Activated T-cell treated with anti-CD3 and anti-CD28 coated beads, Interleukin-2, amount 50 U/mL, for 4 hours (primary cell): Measurements from ENCODE around the gene CRKL. TPM values are rescaled to one million over a fixed set of nuclear protein-coding genes. Genes with fewer than 3 reads are reported as not detected.
"Not testable (repeated sequence)": the region's sequence is repeated elsewhere in the genome, so short reads cannot be mapped to it uniquely, and the experiment has no call there.

Experiments
- ATAC-seq, 2 donors: fragments of 200-7000 bp; cut with Tn5 transposase; one replicate each; pipeline ENCODE4 v1.10.0; 2021
- DNase-seq: peaks from one replicate; pipeline ENCODE4 v3.0.0-alpha.2; 2020
- H3K27me3 Mint-ChIP-seq: one replicate; pipeline ENCODE4 v1.8.0; 2021; ENCODE audit warnings: low read depth, mixed read lengths
- H3K36me3 Mint-ChIP-seq: one replicate; pipeline ENCODE4 v1.8.0; 2022; ENCODE audit warnings: mixed read lengths; ENCODE audit not compliant: insufficient read depth
- H3K4me1 Mint-ChIP-seq: one replicate; pipeline ENCODE4 v1.8.0; 2021; ENCODE audit warnings: low read depth, mixed read lengths
- H3K4me3 Mint-ChIP-seq: one replicate; pipeline ENCODE4 v1.8.0; 2021; ENCODE audit warnings: mild to moderate bottlenecking, moderate library complexity, mixed read lengths
- H3K9me3 Mint-ChIP-seq: one replicate; pipeline ENCODE4 v1.8.0; 2021; ENCODE audit warnings: mixed read lengths
- total RNA-seq, 3 donors: library from RNA; stranded (reverse); gene quantifications; one replicate each; pipeline ENCODE4 v1.2.1, GENCODE V29; 2021

CRKL gene
- total RNA-seq, 3 donors from 2014 or later = 82.9 to 90.5 (median 89.2) TPM

DNA sequence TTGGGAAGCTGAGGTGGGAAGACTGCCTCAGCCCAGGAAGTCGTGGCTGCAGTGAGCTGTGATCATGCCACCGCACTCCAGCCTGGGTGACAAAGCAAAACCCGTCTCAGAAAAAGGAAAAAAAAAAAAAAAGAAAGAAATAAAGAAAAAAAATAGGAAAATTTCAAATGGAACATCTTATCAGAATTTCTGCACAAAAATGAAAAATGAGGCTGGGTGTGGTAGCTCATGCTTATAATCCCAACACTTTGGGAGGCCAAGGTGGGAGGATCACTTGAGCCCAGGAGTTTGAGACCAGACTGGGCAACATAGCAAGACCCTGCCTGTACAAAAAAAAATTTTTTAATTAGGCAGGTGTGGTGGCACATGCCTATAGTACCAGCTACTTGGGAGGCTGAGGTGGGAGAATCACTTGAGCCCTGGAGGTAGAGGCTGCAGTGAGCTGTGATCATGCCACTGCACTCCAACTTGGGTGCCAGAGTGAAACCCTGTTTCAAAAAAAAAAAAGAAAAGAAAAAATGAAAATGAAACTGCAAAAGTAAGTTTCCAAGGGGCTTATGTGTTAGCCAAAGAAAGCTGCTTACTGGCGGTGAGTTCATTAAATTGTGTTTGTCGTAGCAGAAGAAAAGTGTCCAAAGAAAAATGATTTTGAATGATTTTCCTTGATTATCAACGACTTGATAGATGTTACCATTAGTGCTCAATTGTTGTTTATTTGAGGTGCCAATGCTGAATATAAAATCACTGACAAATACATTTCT lies 7.5 kb upstream of the CRKL start:
- H3K9me3 Mint-ChIP-seq = no peaks in the 10 kb centered on the region
- peaks cover 4% of the 10 kb centered on the region for H3K4me1 Mint-ChIP-seq
- no peaks in the 10 kb centered on the region for H3K27me3 Mint-ChIP-seq
- DNase-seq (no peak), ATAC-seq (no peak)
- no peaks in the 10 kb centered on the region for H3K36me3 Mint-ChIP-seq
- H3K4me3 Mint-ChIP-seq = no peak overlapping the region

DNA sequence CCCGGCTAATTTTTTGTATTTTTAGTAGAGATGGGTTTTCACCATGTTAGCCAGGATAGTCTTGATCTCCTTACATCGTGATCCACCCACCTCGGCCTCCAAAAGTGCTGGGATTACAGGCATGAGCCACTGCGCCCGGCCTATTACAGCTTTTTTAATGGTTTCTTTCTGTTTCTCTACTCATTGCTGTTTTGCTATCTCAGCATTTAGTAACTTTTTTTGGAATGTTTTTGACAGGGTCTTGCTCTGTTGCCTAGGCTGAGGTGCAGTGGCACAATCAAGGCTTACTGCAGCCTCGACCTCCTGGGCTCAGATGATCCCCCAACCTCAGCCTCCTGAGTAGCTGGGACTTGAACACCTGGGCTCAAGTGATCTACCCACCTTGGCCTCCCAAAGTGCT lies 4.7 kb upstream of the CRKL start:
- H3K27me3 Mint-ChIP-seq = no peaks in the 10 kb centered on the region
- H3K4me3 Mint-ChIP-seq = no peak overlapping the region
- DNase-seq = no peak
- no peaks in the 10 kb centered on the region for H3K9me3 Mint-ChIP-seq
- ATAC-seq = no peak
- no peaks in the 10 kb centered on the region for H3K36me3 Mint-ChIP-seq
- H3K4me1 Mint-ChIP-seq = peaks cover 12% of the 10 kb centered on the region

DNA sequence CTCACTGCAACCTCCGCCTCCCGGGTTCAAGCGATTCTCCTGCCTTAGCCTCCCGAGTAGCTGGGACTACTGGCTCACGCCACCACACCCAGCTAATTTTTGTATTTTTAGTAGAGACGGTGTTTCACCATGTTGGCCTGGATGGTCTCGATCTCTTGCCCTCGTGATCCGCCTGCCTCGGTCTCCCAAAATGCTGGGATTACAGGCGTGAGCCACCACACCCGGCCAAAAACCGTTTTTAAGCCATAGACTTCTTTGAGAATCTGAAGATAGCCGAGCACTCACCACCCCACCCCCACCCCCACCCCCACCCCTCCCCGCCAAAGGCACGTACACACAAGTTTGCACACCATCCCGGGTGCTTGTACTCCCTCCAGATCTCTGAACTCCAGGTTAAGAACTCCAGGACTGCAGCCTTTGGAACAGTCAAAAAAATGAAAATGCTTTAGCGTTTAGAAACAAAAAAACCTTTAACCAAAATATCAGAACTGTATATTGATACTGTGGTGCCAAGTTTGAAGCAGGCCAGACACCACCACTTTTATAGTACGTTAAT lies 1.5 kb downstream of the CRKL start:
- Mint-ChIP-seq H3K4me3 (peak overlapping the region; percentile 98), H3K27me3 (no peaks in the 10 kb centered on the region), H3K4me1 (peaks cover 40% of the 10 kb centered on the region), H3K9me3 (no peaks in the 10 kb centered on the region), H3K36me3 (peaks cover 16% of the 10 kb centered on the region)
- ATAC-seq (no peak), DNase-seq (no peak)

DNA sequence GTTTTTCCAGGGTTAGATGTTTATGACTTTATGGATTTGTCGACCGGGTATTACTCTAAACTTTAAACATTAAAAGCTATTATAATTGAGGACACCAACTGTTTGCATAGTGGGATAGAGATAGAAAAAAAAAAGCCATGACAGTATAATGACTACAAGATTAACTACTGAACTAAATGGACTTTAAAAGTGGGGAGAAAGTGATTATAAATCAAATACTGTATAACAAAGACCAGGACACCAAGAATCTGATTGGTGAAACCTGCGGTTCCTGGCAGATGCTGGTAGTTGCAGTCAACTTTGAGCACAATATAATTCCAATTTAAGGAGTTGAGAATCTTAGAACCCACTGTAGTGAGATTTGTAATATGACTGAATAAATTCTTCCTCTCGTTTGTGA lies 2.5 kb downstream of the CRKL start:
- peaks cover 16% of the 10 kb centered on the region for H3K36me3 Mint-ChIP-seq
- no peaks in the 10 kb centered on the region for H3K9me3 Mint-ChIP-seq
- H3K4me3 Mint-ChIP-seq = peak overlapping the region; percentile 98
- DNase-seq = no peak
- no peak for ATAC-seq
- no peaks in the 10 kb centered on the region for H3K27me3 Mint-ChIP-seq
- H3K4me1 Mint-ChIP-seq = peaks cover 45% of the 10 kb centered on the region

DNA sequence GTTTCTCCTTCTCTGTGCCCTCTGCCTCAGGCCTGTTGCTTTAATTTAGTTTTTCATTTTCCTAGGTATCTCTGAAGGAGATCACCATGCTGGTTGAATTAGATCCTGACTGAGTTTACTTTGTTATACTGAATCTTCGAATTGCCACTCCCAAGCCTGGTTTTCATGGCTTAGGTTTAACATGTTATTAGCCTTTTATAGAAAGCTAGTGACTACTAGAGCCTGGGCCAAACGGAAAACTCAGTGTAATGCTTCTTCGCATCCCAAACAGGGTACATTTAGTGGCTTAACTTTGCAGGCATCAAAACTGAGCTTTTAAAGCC lies 3.6 kb downstream of the CRKL start:
- Mint-ChIP-seq H3K4me1 (peaks cover 54% of the 10 kb centered on the region), H3K9me3 (no peaks in the 10 kb centered on the region), H3K27me3 (no peaks in the 10 kb centered on the region), H3K4me3 (peak overlapping the region; percentile 98), H3K36me3 (peaks cover 16% of the 10 kb centered on the region)
- no peak for DNase-seq
- ATAC-seq = no peak

DNA sequence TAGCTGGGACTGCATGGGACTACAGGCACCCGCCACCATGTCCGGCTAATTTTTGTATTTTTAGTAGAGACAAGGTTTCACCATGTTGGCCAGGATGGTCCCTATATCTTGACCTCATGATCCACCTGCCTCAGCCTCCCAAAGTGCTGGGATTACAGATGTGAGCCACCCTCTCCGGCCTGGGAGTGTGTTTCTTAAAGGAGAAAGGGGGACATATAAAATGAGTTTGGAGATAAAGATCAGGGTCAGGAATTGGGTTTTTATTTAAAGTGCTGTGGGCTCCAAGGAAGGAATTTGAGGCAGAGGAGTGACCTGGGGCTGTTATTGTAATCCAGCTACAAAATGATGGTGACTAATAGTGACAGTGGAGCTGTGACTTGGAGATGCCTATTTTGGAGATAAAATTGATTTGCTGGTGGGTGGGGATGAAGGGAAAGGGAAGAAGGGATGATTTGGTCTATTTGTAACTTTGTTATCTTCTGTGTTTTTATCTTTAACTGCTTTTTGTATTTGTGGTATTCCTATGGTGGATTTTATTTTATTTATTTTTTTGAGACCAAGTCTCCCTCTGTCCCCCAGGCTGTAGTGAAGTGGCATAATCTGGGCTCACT lies 5.0 kb downstream of the CRKL start:
- H3K27me3 Mint-ChIP-seq = no peaks in the 10 kb centered on the region
- H3K4me3 Mint-ChIP-seq = peak overlapping the region; percentile 56
- DNase-seq (no peak), ATAC-seq (no peak)
- H3K9me3 Mint-ChIP-seq = no peaks in the 10 kb centered on the region
- H3K4me1 Mint-ChIP-seq = peaks cover 56% of the 10 kb centered on the region
- H3K36me3 Mint-ChIP-seq = peaks cover 20% of the 10 kb centered on the region

DNA sequence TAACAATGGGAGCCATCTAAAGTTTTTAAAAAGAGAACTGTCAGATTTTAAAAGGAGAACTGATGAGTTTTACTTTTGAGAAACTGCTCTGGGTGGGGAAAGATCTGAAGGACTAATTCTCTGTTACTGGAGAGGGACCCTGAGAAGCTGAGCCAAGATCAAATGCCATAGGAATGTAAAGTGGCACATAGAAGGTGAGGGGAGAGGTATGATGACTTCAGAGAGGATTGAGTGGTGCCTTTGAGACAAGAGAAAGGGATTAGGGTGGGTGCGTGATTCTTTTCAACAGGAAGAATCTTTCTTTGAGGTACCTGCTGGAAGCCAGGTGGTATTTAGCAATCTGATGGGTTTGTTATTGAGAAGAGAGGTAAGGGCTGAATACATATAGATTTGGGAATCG lies 9.0 kb downstream of the CRKL start:
- DNase-seq (no peak), ATAC-seq (no peak)
- H3K27me3 Mint-ChIP-seq = no peaks in the 10 kb centered on the region
- peaks cover 58% of the 10 kb centered on the region for H3K4me1 Mint-ChIP-seq
- no peak overlapping the region for H3K4me3 Mint-ChIP-seq
- peaks cover 11% of the 10 kb centered on the region for H3K36me3 Mint-ChIP-seq
- H3K9me3 Mint-ChIP-seq = no peaks in the 10 kb centered on the region

DNA sequence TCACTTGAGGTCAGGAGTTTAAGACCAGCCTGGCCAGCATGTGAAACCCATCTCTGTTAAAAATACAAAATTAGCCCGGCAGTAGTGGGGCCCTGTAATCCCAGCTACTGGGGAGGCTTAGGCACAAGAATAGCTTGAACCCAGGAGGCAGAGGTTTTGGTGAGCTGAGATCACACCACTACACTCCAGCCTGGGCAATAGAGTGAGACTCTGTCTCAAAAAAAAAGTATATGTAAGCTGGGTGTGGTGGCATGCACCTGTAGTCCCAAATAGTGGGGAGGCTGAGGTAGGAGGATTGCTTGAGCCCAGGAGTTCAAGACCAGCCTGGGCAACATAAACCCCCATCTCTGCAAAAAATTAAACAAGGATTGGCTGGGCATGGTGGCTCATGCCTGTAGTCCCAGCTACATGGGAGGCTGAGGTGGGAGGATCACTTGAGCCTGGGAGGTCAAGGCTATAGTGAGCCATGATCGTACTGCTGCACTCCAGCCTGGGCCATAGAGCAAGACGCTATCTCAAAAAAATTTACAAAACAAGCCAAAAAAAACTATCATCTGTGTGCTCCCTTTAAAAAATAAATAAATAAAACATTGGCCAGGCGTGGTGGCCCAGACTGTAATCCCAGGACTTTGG lies 10.8 kb downstream of the CRKL start:
- H3K27me3 Mint-ChIP-seq = no peaks in the 10 kb centered on the region
- ATAC-seq (no peak), DNase-seq (no peak)
- H3K4me1 Mint-ChIP-seq = peaks cover 57% of the 10 kb centered on the region
- peaks cover 8% of the 10 kb centered on the region for H3K36me3 Mint-ChIP-seq
- H3K4me3 Mint-ChIP-seq = no peak overlapping the region
- H3K9me3 Mint-ChIP-seq = no peaks in the 10 kb centered on the region

DNA sequence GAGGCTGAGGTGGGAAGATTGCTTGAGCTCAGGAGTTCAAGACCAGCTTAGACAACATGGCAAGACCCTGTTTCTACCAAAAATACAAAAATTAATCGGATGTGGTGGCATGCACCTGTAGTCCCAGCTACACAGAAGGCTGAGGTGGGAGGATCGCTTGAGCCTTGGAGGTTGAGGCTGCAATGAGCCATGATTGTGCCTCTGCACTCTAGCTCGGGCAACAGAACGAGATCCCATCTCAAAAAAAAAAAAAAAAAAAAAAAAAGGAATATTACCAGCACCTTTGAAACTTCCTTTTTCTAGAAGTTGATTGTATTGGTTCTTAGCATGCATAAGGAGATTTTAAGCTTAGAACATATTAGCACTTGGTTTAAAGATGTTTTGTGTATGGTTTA lies 11.4 kb downstream of the CRKL start:
- H3K36me3 Mint-ChIP-seq = peaks cover 8% of the 10 kb centered on the region
- H3K9me3 Mint-ChIP-seq = no peaks in the 10 kb centered on the region
- ATAC-seq (no peak), DNase-seq (no peak)
- H3K4me1 Mint-ChIP-seq = peaks cover 57% of the 10 kb centered on the region
- H3K4me3 Mint-ChIP-seq = no peak overlapping the region
- no peaks in the 10 kb centered on the region for H3K27me3 Mint-ChIP-seq

DNA sequence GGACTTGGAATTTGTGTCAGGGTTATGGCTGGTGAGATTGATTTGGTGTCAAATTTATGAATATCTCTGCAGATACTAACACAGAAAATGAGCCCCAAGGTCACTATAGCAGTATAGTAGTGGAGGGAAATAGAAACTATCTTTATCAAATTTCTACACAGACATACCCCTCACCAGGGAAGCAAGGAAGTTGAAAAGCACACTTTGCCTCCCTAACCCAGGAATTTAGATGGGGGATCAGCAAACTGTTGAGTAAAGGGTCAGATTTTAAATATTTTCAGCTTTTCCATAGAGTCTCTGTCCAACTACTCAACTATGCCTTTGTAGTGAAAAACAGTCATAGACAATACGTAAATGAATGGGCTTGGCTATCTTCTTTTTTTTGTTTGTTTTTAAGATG lies 12.8 kb downstream of the CRKL start:
- no peaks in the 10 kb centered on the region for H3K27me3 Mint-ChIP-seq
- peaks cover 12% of the 10 kb centered on the region for H3K36me3 Mint-ChIP-seq
- no peaks in the 10 kb centered on the region for H3K9me3 Mint-ChIP-seq
- H3K4me3 Mint-ChIP-seq = no peak overlapping the region
- ATAC-seq (no peak), DNase-seq (no peak)
- peaks cover 58% of the 10 kb centered on the region for H3K4me1 Mint-ChIP-seq

DNA sequence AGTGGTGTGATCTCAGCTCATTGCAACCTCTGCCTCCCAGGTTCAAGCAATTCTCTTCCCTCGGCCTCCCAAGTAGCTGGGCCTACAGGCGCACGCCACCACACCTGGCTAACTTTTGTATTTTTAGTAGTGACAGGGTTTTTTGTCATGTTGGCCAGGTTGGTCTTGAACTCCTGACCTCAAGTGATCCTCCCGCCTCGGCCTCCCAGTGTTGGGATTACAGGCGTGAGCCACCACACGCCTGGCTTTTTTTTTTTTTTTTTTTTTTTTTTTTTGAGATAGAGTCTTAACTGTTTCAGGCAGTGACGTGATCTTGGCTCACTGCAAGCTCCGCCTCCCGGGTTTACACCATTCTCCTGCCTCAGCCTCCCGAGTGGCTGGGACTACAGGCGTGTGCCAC lies 13.2 kb downstream of the CRKL start:
- not testable (repeated sequence) for H3K4me3 Mint-ChIP-seq, H3K9me3 Mint-ChIP-seq, ATAC-seq, DNase-seq, H3K27me3 Mint-ChIP-seq
- H3K36me3 Mint-ChIP-seq = peaks cover 13% of the 10 kb centered on the region
- H3K4me1 Mint-ChIP-seq = peaks cover 58% of the 10 kb centered on the region

DNA sequence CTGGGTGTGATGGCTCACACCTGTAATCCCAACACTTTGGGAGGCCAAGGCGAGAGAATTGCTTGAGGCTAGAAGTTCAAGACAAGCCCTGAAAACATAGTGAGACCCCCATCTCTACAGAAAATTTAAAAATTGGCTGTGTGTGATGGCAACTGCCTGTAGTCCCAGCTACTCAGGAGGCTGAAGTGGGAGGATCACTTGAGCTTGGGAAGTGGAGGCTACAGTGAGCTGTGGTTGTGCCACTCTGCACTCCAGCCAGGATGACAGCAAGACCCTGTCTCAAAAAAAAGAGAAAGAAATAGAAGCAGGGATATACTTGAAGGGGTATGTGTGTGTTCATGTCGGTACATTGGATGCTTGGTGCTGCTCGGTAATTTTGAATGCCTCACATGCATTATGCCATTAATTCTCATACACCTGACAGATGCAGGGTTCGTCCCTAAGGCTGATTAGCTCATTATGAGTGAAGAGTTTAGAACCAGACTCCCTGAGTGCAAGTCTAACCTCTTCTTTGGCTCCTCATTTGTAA lies 14.0 kb downstream of the CRKL start:
- Mint-ChIP-seq H3K4me1 (peaks cover 56% of the 10 kb centered on the region), H3K4me3 (no peak overlapping the region), H3K36me3 (peaks cover 16% of the 10 kb centered on the region), H3K9me3 (no peaks in the 10 kb centered on the region), H3K27me3 (no peaks in the 10 kb centered on the region)
- ATAC-seq (no peak), DNase-seq (no peak)

DNA sequence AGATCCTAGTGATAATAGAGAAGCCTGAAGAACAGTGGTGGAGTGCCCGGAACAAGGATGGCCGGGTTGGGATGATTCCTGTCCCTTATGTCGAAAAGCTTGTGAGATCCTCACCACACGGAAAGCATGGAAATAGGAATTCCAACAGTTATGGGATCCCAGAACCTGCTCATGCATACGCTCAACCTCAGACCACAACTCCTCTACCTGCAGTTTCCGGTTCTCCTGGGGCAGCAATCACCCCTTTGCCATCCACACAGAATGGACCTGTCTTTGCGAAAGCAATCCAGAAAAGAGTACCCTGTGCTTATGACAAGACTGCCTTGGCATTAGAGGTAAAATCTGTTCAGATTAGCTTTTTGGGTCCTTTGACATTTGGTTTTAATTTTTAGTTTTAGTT lies 16.7 kb downstream of the CRKL start:
- Mint-ChIP-seq H3K4me3 (no peak overlapping the region), H3K27me3 (no peaks in the 10 kb centered on the region), H3K36me3 (peaks cover 24% of the 10 kb centered on the region), H3K4me1 (peaks cover 70% of the 10 kb centered on the region), H3K9me3 (no peaks in the 10 kb centered on the region)
- DNase-seq (no peak), ATAC-seq (no peak)

DNA sequence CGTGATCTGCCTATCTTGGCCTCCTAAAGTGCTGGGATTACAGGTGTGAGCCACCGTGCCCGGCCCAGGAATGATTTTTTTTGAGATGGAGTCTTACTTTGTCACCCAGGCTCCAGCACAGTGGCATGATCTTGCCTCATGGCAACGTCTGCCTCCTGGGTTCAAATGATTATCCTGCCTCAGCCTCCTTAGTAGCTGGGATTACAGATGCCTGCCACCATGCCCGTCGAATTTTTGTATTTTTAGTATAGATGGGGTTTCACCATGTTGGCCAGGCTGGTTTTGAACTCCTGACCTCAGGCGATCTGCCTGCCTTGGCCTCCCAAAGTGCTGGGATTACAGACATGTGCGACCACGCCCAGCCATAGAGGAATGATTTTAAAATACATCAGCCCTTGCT lies 17.8 kb downstream of the CRKL start:
- peaks cover 23% of the 10 kb centered on the region for H3K36me3 Mint-ChIP-seq
- not testable (repeated sequence) for H3K9me3 Mint-ChIP-seq, DNase-seq, H3K4me3 Mint-ChIP-seq, H3K27me3 Mint-ChIP-seq, ATAC-seq
- H3K4me1 Mint-ChIP-seq = peaks cover 71% of the 10 kb centered on the region
